Measurements from ENCODE around the gene CDKN1A.

CDKN1A gene

DNA sequence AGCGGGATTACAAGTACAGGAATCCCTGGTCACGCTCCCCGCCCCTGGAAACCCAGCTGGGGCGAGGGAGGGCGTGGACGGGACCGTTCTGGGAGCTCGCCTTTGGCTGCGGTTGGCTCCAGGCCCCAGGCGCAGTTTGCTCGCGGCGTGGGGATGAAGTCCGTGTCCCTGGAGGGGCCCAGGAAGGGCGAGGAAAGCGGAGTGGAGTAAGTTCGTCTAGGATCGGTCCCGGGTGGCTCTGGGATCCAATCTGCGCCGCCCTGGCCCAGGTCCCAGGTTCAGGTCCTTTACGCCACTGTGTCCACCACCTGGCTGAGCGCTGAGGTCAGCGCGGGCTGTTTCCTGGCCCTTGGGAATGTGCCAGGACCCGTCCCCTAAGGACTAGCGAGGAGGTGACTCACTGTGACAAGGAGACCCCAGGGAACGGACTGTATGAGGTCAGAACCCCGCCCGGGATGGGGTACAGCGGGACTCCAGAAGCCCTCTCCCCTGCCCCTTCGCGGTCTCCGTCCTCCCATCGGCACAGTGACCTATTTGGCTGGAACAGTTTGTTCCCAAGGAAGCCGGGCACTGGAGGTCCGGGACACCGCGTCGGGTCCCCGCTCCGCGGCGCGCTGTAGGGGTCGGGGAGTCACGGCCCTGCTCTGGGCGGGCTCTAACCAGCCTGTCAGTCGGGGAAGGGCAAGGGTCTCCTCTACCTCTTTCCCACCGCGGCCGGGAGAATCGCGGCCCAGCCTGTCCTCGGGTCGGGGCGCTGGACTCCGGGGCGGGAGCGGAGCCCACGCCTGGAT, 724 bp downstream of the CDKN1A start:
- peak; percentile 40 for DNase-seq

DNA sequence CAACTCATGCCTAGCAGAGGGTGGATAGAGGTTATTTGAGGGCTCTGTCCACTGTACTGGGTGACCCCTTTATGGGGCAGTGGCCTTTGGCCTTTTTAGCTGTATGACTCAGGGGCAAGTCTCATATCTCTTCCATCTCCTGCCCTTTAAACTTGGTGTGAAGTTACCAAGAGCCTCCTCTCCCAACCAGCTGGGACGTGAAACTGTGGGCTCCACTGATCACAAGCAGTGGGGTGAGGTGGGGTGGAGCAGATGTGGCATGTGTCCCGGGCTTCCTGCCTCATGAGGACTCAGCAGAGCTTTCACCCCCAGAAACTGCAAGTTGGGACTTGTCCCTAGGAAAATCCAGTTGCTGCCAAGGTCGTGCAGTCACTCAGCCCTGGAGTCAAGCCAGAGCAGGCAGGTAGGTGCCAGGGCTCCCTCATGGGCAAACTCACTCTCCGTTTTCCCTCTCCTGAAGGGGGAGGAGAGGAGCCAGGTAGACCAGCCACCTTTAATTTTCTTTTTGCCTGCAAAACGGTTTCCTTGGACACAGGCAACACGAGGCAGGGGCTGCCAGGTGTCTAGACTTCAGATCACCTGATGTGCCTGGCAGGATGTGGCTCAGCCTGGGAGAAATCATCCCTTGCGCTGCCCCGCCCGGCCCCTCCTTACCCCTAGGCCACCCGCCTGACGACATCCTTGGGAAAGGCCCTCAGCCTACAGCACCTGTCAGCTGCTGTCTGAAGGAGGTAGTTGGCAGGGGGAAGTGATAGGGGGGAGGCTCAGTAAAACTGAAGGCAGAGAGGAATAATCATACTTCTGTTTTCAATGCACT, 4.0 kb downstream of the CDKN1A start:
- peak; percentile 85 for DNase-seq

DNA sequence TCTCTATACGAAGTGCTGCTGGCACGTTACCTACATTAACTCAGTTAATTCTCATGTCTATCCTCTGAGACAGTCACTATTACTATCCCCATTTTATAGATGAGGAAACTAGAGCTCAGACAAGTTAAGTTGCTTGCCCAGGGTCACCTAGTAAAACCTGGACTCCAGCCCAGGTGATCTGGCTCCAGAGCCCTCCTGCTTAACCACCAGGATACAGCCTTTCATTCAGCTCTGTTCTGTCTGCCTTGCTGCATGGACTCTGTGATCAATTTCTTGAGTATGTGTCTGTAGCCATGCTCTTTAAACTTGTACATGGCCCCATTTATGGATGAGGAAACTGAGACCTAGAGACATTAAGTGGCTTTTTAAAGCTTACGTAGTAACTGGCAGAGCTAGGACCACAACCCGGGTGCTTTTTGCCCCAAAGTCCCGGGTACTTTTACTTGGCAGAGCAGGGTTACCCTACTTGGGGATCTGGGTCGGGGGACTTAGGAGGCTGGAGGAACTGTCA, 4.7 kb downstream of the CDKN1A start:
- no peak for DNase-seq

DNA sequence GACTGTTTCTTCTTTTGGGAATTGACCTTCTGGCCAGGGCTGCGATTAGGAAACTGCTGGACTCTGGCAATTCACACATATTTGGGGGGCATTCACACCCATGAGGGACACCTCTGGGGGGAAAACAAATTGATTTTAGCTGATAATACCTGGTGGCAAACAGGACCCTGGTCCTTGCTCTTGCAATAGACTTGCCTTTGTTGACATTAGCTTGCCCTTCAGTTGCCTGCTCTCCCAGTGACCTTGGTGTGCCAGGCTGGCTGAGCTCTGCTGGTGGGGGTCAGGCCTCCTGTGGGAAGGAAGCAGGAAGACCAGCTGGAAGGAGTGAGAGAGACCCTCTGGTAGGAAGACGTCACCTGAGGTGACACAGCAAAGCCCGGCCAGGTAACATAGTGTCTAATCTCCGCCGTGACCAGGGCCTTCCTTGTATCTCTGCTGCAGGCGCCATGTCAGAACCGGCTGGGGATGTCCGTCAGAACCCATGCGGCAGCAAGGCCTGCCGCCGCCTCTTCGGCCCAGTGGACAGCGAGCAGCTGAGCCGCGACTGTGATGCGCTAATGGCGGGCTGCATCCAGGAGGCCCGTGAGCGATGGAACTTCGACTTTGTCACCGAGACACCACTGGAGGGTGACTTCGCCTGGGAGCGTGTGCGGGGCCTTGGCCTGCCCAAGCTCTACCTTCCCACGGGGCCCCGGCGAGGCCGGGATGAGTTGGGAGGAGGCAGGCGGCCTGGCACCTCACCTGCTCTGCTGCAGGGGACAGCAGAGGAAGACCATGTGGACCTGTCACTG, 5.3 kb downstream of the CDKN1A start:
- DNase-seq: no peak

DNA sequence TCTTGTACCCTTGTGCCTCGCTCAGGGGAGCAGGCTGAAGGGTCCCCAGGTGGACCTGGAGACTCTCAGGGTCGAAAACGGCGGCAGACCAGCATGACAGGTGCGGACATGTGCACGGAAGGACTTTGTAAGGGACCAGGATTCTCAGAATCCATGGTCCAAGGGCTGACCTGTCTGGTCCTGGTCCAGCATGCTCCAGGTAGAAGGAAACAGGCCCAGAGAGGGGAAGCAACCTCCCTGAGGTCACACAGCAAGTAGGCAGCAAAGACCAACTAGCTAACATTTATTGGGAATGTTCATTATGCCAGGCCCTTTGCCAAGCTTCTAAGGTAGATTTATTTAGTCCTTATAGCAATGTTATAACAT, 5.9 kb downstream of the CDKN1A start:
- no peak for DNase-seq

DNA sequence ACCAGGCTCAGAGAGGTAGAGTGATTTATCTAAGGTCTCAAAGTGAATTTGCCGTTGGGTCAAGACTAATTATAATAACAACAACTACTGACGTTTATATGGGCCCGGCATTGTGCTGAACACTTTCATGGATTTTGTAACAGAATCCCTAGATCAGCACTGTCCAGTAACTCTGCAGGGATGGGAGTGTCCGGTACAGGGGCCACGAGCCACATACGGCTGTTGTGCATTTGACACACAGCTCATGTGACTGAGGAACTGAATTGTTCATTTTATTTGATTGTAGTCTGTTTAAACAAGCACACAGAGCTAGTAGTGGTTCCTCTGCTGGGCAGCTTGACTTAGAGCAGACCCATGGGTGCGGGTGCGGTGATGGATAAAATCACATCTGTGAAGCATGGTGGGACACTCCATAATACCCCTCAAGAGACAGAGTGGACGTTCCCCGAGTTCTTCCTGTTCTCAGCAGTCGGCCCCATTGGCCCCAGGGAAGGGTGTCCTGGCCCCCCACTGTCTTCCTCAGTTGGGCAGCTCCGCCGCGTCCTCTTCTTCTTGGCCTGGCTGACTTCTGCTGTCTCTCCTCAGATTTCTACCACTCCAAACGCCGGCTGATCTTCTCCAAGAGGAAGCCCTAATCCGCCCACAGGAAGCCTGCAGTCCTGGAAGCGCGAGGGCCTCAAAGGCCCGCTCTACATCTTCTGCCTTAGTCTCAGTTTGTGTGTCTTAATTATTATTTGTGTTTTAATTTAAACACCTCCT, 6.8 kb downstream of the CDKN1A start:
- DNase-seq: no peak

DNA sequence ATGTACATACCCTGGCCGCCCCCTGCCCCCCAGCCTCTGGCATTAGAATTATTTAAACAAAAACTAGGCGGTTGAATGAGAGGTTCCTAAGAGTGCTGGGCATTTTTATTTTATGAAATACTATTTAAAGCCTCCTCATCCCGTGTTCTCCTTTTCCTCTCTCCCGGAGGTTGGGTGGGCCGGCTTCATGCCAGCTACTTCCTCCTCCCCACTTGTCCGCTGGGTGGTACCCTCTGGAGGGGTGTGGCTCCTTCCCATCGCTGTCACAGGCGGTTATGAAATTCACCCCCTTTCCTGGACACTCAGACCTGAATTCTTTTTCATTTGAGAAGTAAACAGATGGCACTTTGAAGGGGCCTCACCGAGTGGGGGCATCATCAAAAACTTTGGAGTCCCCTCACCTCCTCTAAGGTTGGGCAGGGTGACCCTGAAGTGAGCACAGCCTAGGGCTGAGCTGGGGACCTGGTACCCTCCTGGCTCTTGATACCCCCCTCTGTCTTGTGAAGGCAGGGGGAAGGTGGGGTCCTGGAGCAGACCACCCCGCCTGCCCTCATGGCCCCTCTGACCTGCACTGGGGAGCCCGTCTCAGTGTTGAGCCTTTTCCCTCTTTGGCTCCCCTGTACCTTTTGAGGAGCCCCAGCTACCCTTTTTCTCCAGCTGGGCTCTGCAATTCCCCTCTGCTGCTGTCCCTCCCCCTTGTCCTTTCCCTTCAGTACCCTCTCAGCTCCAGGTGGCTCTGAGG, 7.6 kb downstream of the CDKN1A start:
- DNase-seq: no peak

DNA sequence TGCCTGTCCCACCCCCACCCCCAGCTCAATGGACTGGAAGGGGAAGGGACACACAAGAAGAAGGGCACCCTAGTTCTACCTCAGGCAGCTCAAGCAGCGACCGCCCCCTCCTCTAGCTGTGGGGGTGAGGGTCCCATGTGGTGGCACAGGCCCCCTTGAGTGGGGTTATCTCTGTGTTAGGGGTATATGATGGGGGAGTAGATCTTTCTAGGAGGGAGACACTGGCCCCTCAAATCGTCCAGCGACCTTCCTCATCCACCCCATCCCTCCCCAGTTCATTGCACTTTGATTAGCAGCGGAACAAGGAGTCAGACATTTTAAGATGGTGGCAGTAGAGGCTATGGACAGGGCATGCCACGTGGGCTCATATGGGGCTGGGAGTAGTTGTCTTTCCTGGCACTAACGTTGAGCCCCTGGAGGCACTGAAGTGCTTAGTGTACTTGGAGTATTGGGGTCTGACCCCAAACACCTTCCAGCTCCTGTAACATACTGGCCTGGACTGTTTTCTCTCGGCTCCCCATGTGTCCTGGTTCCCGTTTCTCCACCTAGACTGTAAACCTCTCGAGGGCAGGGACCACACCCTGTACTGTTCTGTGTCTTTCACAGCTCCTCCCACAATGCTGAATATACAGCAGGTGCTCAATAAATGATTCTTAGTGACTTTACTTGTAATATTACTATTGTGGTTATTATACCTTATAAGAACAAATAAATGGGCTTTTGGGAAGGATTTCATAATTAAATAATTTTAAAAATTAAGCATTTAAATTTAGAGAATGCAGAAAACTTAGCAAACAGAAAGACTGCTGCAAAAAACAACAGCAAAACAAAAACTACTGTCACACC, 8.4 kb downstream of the CDKN1A start:
- no peak for DNase-seq

DNA sequence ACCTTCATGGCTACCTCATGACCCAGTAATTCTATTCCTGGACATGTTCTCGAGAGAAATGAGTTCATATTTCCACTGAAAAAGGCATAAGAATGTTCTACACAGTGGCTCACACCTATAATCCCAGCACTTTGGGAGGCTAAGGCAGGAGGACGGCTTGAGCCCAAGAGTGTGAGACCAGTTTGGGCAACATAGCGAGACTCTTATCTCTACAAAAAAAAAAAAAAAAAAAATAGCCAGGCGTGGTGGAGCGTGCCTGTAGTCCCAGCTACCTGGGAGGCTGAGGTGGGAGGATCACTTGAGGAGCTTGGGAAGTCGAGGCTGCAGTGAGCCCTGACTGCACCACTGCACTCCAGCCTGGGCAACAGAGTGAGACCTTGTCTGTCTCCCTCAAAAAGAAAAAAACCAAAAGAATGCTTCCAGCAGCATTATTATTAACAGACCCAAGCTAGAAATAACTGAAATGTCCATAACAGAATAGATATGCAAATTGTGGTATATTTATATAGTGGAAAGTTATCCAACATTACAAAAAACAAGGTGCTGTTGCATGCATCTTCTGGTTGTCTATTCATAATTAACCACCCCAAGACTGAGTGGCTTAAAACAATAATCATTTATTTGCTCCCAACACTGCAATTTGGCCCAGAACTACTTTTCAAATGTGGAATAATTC, 9.7 kb downstream of the CDKN1A start:
- DNase-seq: no peak

DNA sequence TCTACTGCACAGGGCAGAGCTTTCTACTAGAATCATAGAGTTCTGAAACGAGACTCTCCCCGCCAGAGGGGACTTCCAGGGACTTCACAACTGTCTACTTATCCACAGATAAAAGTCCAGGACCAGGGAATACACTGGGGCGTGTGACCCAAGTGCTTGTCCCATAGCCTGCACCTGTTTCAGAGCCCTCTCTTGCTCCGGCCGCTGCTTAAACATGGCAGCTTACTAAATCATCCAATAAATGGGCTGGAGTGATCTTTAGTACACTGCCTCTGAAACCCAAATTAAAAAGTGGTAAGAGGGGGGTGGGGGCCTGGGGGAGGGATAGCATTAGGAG, 10.2 kb downstream of the CDKN1A start:
- no peak for DNase-seq

DNA sequence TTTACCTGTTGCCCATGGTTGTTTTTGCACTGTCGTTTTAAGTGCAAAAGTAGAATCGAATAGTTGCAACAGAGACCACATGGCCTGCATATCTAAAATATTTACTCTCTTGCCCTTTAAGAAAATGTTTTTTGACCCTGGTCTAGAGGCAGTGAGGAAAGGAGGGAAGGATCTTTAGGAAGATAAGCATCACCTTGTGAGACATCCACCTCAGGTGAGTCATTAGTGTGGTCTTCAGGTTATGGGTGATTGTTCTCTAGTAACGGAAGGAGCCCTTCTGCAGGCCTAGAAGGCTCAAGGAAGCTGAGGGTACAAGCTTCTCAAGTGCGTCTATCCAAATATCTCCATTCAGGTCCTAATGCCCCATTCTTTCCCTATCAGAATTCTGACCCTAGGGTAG, 12.5 kb downstream of the CDKN1A start:
- DNase-seq: no peak

DNA sequence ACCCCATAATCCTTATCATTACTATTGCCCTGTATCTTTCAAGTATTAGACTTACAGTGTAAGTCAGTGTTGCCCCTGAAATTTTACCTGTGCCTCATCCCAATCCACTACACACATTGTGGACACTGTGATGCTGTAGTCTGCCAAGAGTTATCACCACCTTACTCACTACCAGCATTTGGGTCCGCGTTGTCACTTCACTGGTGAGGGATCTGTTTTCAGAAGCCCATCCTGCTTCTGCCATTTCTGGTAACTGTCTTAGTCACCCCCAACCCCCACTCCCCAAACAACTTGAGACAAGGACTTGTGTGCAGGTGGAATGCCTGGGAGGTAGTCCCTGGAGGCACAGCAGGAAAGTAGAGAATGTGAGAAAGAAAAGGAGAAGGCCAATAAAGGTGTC, 13.1 kb downstream of the CDKN1A start:
- no peak for DNase-seq

DNA sequence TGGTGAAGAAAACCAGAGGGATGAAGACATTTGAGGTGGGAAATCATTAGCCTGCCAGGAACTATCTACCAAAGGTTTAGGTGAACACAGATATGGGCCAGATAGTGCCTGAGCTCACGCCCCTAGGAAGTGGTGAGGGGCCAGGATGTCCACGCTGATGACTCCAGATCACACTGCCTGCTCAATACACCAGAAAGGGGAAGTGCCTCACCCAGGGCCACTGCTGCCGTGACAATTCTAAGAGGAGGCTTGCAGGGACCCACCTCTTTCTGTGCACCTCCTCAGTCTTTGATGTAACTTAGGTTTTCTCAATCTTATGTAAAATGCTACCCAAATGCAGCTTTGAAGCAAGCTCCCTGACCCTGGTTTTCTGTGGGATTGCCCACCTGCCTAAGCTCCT, 13.7 kb downstream of the CDKN1A start:
- DNase-seq: no peak

DNA sequence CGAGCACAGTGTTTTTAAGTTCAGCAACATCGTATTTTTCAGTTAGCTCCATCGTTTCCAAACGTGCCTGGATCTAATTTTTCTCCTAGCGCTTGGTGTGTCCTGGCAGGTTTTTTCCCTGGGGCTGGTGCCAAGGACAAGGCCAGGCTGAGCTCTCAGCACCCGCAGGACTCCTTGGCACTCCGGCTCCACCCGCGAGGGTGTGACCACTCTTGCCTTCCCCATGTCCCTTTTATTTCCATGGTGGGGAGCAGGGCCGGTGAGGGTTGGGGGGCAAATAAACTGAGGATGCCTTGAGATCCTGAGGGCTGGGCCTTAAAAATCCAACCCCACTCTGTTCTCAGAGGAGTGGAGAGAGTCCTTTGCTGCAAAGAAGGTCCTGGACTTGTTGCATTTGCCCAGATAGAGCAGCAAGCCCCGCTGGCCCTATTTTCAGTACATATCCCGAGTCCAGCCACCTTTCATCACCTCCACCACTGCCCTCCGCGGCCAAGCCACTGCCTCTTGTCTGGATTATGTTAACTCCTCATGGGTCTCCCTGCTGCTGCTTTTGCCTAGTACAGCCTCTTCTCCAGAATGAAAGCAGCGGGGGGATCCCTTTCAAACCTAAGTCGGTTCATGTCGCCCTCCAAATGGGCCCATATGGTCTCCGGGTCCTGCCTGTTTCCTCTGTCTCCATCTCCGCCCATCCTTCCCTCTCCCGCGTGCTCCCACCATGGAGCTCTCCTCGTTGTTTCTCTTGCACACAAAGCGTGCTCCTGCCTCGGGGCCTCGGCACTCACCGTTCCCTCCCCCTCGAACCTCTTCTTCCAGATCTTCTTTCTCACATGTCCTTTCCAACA, 14.6 kb downstream of the CDKN1A start:
- no peak for DNase-seq

DNA sequence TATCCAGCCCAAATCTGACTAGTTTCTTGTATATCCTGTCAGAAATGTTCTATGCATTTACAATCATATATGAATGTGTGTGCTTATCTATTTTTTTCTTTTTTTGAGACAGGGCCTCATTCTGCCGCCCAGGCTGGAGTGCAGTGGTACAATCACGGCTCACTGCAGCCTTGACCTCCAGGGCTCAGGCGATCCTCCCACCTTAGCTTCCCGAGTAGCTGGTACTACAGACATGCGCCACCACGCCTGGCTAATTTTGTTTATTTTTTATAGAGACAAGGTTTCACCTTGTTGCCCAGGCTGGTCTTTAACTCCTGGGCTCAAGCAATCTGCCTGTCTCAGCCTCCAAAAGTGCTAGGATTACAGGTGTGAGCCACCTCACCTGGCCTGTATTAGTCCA, 16.1 kb downstream of the CDKN1A start:
- DNase-seq: no peak

DNA sequence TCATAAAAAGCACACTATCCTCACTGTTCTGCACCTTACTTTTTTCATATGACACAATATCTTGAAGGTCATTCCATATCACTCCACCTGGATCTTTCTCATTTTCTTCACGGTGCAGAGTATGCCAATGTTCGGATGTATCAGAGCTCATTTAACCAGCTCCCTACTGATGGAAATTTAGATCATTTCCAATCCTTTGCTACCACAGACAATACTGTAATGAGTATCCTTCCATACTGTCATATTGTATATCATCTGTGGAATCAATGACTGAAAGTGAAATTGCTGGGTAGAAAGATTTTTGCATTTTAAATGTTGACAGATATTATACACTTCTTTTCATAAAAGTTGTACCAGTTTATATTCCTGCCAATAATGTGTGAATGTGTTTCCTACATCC, 16.9 kb downstream of the CDKN1A start:
- DNase-seq: no peak

DNA sequence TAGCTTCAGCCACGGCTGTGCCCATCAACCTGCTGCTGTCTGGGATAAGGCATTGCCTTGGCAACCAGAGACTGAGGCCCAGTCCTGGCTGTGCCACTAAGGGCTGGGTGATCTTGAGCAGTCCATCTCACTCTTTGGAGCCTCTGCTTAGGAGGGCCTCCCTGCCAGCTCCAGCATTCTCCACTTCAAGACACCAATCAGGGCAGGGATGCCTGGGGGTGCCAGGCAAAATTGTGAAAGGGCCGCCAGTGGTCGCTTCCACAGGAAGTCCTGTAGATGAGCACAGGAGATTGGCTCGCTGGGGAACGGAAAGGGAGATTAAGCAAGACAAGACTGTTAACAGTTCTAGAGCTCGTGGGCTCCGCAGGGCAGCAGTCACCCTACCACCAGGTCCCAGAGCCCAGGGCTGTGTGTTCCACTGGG, 19.0 kb downstream of the CDKN1A start, which contains the start of gene RAB44:
RAB44 (plus strand) TSS at position 346 of the 423 bp plus-strand sequence. CDS start 6,410 bp downstream, outside the sequence.
- DNase-seq: no peak

DNA sequence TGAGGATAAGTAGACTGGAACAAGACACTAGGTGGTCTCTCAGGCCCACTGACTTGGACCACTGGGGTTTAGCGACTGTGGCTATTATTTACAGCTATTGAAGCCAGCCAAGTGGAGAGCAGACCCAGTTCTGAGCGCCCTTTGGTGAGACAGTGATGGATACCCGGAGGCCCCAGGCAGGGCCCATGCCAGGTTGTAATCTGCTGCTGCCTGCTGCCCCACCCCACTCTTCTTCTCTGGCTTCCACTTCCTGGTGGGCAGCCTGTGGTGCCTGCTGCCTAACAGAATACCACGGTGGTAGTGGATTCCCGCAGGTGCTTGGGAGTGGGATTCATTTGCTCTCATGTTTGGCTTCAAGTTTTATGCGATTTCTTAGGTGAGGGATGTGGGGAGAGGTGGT, 19.7 kb downstream of the CDKN1A start:
- DNase-seq: no peak

DNA sequence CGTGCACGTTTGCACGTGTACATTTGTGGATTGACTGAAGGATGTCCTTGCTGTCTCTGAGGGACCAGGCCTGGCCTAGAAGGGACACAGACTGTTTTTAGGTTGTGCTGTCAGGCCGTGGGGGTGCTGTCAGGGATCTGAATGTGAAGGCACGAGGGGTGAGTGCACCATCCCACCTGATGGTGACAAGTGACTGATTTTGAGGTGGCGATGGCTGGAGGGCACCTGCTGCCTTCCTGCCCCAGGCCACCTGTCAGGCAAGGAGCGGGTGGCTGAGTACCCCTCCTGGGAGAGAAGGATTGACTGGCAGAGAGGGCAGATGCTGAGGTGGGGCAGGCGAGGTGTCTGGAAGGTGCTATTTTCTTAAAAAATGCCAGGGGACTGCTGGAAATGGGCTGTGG, 20.4 kb downstream of the CDKN1A start:
- no peak for DNase-seq
